Right lobe of liver (tissue), 4 donors: ENCODE measurements around the gene LZTS3.
"Not testable (repeated sequence)": the region's sequence is repeated elsewhere in the genome, so short reads cannot be mapped to it uniquely, and the experiment has no call there.

Experiments
- CTCF ChIP-seq, 4 donors: fragments of 200-600 bp in 3 of 4; fragments of 450-650 bp in 1 of 4; IDR thresholded peaks; one replicate each; pipeline versions ENCODE4 v1.5.1 to v1.8.0; 2016 to 2022; ENCODE audit warnings: antibody characterized with exemption in 4 of 4, mild to moderate bottlenecking in 2 of 4
- POLR2A ChIP-seq: fragments of 450-650 bp; IDR thresholded peaks from one replicate; pipeline ENCODE4 v1.6.1; 2017; ENCODE audit warnings: antibody characterized with exemption, mild to moderate bottlenecking
- donor health status: DM: no; HTN: no; CAD: no.
- donor health status: DM: no; HTN: no; CAD: no.
- donor health status: DM: no; HTN: yes; CAD: no.

- TF ChIP-seq POLR2A; CTCF (IDR thresholded peaks at IDR 0.05): not testable (repeated sequence)
Measured at GRCh38 chr20:3124773-3125560, 48.4 kb downstream of the LZTS3 start.
